GM19397 (cell line): ENCODE measurements around the gene FAM181A.
A peak's percentile ranks its signal among the peaks of the same experiment; 100 is the strongest.

Experiments used
- ATAC-seq: cut with Tn5 transposase; IDR thresholded peaks from one replicate; pipeline ENCODE4 v1.9.1; 2021; ENCODE audit warnings: mild to moderate bottlenecking, moderate library complexity; ENCODE audit not compliant: unreplicated experiment

FAM181A gene

GRCh38 chr14:93977171-93977570 lies 50.0 kb downstream of the FAM181A start:
- ATAC-seq: no peak

- ATAC-seq: peak; percentile 53
These were observed 50.8 kb downstream of the FAM181A start for GRCh38 chr14:93977790-93978581.

- ATAC-seq: no peak
These were observed 51.6 kb downstream of the FAM181A start for GRCh38 chr14:93978735-93979134.
